Measurements from ENCODE around the gene C20orf204. TPM values are rescaled to one million over a fixed set of nuclear protein-coding genes. Genes with fewer than 3 reads are reported as not detected.
A peak's percentile ranks its signal among the peaks of the same experiment; 100 is the strongest.

Gene C20orf204
- total RNA-seq, 3 donors from 2014 or later, result 1.0 to 1.8 (median 1.7) TPM

GRCh38 chr20:64038565-64039292 lies 2.7 kb downstream of the C20orf204 start:
- DNase-seq (peak; percentile 83 to 87 (median 85)), ATAC-seq (peak; percentile 90)
- Histone ChIP-seq H3K4me1 (ENCODE audit: low read depth) (peaks cover 12% of the 10 kb centered on the region), H3K4me3 (no peak overlapping the region), H3K9me3 (no peaks in the 10 kb centered on the region), H3K36me3 (ENCODE audit: low read depth) (no peaks in the 10 kb centered on the region)
- peak; percentile 44 for TF ChIP-seq CTCF (IDR thresholded peaks at IDR 0.05)
- intact Hi-C loops (cut with DNase I, micrococcal nuclease), result no loop called here

GRCh38 chr20:64039293-64040160 lies 3.5 kb downstream of the C20orf204 start:
- no peak for DNase-seq

GRCh38 chr20:64040231-64041039 lies 4.5 kb downstream of the C20orf204 start:
- H3K36me3 ChIP-seq (ENCODE audit: low read depth), result no peaks in the 10 kb centered on the region
- DNase-seq (no peak), ATAC-seq (no peak)
- no peak overlapping the region for H3K4me3 ChIP-seq
- H3K9me3 ChIP-seq, result no peaks in the 10 kb centered on the region
- H3K4me1 ChIP-seq (ENCODE audit: low read depth), result peaks cover 12% of the 10 kb centered on the region
- no peak for TF ChIP-seq CTCF (IDR thresholded peaks at IDR 0.05)
- intact Hi-C loops (cut with DNase I, micrococcal nuclease), result no loop called here

More at GRCh38 chr20:64039293-64040160, 3.5 kb downstream of the C20orf204 start:
- Histone ChIP-seq H3K4me1 (ENCODE audit: low read depth) (peaks cover 12% of the 10 kb centered on the region), H3K9me3 (no peaks in the 10 kb centered on the region), H3K4me3 (no peak overlapping the region), H3K36me3 (ENCODE audit: low read depth) (no peaks in the 10 kb centered on the region)
- intact Hi-C loops (cut with DNase I, micrococcal nuclease), result no loop called here
- ATAC-seq, result peak; percentile 3
- no peak for TF ChIP-seq CTCF (IDR thresholded peaks at IDR 0.05)

- no peaks in the 10 kb centered on the region for H3K36me3 ChIP-seq (ENCODE audit: low read depth)
- H3K9me3 ChIP-seq, result no peaks in the 10 kb centered on the region
- H3K4me3 ChIP-seq, result no peak overlapping the region
- intact Hi-C loops (cut with DNase I, micrococcal nuclease), result no loop called here
- peaks cover 12% of the 10 kb centered on the region for H3K4me1 ChIP-seq (ENCODE audit: low read depth)
- DNase-seq (no peak), ATAC-seq (no peak)
- TF ChIP-seq CTCF (IDR thresholded peaks at IDR 0.05), result no peak
Measured at GRCh38 chr20:64041040-64041780, 5.2 kb downstream of the C20orf204 start.

GRCh38 chr20:64041781-64042053 lies 5.7 kb downstream of the C20orf204 start:
- Histone ChIP-seq H3K36me3 (ENCODE audit: low read depth) (no peaks in the 10 kb centered on the region), H3K9me3 (no peaks in the 10 kb centered on the region), H3K4me1 (ENCODE audit: low read depth) (peaks cover 12% of the 10 kb centered on the region), H3K4me3 (no peak overlapping the region)
- intact Hi-C loops (cut with DNase I, micrococcal nuclease), result no loop called here
- TF ChIP-seq CTCF (IDR thresholded peaks at IDR 0.05), result no peak
- DNase-seq, result no peak
- ATAC-seq, result no peak

All from mucosa of descending colon (tissue), 3 donors.